HG03108 (cell line): ENCODE results near the gene DROSHA.
"Not testable (repeated sequence)": the region's sequence is repeated elsewhere in the genome, so short reads cannot be mapped to it uniquely, and the experiment has no call there.

ENCODE experiments used
- ATAC-seq: cut with Tn5 transposase; IDR thresholded peaks from one replicate; pipeline ENCODE4 v1.9.1; 2021; ENCODE audit warnings: moderate library complexity; ENCODE audit not compliant: unreplicated experiment

Gene DROSHA, protein sequence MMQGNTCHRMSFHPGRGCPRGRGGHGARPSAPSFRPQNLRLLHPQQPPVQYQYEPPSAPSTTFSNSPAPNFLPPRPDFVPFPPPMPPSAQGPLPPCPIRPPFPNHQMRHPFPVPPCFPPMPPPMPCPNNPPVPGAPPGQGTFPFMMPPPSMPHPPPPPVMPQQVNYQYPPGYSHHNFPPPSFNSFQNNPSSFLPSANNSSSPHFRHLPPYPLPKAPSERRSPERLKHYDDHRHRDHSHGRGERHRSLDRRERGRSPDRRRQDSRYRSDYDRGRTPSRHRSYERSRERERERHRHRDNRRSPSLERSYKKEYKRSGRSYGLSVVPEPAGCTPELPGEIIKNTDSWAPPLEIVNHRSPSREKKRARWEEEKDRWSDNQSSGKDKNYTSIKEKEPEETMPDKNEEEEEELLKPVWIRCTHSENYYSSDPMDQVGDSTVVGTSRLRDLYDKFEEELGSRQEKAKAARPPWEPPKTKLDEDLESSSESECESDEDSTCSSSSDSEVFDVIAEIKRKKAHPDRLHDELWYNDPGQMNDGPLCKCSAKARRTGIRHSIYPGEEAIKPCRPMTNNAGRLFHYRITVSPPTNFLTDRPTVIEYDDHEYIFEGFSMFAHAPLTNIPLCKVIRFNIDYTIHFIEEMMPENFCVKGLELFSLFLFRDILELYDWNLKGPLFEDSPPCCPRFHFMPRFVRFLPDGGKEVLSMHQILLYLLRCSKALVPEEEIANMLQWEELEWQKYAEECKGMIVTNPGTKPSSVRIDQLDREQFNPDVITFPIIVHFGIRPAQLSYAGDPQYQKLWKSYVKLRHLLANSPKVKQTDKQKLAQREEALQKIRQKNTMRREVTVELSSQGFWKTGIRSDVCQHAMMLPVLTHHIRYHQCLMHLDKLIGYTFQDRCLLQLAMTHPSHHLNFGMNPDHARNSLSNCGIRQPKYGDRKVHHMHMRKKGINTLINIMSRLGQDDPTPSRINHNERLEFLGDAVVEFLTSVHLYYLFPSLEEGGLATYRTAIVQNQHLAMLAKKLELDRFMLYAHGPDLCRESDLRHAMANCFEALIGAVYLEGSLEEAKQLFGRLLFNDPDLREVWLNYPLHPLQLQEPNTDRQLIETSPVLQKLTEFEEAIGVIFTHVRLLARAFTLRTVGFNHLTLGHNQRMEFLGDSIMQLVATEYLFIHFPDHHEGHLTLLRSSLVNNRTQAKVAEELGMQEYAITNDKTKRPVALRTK (N-terminal part only)

DNA sequence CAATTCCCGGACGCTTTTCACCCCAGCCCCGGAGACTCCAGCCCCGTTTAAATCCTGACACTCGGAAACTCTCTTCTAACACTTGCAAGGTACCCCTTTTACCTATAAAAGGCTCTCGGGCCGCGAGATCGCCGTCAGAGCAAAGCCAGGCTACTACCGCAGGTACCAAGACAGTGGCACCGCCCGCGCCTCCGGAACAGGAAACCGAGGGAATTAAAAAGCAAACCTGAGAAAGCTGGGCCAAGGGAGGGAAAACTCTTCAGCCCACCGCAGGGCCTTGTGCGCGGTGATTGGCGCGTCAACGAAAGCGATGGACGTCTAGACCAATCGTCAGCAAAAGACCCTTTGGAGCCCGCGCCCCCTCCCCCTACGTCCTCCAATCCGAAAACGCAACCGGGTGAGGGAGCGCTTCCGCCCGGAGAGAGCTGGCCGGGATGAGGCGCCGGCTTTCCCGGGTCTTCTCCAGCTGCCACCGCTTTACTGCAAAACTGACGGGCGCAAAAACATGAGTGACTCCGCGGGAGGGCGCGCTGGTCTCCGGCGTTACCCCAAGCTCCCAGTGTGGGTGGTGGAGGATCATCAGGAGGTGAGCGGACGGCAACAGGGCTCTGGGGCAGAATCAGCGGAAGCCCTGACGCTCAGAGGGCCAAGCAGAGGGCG, at the start of gene DROSHA, which contains the start of gene C5orf22:
Gene DROSHA (minus strand): TSS at position 206 of the 660 bp plus-strand sequence. CDS start 3,034 bp downstream, outside the sequence.
Gene C5orf22 (plus strand): TSS at position 414 of the 660 bp plus-strand sequence. CDS start 92 bp downstream, at position 506.
- ATAC-seq = peak; percentile 97

DNA sequence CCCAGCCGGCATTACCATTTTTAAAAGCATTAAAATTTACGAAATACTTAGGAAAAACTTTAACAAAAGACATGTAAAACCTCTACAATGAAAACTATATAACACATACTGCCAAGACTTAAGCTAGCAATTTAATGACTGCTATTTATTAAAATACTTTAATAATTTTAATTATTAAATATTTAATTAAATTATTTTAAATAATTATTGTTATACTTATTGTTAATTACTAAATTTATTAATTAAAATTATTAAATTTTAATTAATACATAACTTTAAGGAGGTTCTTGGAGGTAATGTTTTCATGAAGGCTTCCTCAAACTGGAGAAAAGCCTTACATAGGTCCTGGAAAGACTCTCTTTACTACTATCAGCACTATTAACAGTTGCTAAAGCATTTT, 47.7 kb upstream of the DROSHA start:
- ATAC-seq = no peak

DNA sequence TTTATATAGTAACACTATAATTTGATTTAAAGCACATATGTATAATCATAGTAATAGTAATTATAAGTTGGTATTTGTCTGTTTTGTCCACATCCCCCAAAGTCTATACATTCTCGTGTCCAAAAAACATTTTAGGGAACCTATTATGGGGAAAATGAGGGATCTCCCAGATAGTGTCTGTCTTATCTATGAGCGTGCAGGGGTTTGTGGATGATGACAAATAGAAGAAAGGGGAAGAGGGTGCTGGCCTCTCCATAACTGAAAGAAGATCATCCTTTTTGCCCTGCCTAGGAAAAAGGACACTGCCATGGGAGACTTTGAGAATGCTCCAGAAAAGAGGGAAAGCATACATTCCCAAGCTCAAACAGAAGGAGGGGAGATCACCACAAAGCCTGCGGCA, 45.5 kb upstream of the DROSHA start:
- no peak for ATAC-seq

DNA sequence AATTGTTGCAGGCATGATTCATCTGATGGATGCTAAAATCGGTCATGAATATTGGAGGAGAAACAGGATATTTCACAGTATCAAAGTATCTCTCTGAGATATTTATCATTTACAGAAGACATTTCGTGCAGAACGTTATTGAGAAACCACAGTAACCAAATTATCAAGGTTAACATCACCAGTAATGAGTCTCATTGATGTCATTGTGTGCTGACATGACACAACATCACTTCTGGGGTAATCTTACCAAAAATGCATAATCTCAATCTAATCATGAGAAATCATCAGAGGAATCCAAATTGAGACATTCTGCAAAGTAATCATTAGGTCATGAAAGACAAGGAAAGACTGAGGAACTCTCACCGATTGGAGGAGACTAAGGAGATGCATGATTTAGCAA, 42.9 kb upstream of the DROSHA start:
- ATAC-seq = no peak

DNA sequence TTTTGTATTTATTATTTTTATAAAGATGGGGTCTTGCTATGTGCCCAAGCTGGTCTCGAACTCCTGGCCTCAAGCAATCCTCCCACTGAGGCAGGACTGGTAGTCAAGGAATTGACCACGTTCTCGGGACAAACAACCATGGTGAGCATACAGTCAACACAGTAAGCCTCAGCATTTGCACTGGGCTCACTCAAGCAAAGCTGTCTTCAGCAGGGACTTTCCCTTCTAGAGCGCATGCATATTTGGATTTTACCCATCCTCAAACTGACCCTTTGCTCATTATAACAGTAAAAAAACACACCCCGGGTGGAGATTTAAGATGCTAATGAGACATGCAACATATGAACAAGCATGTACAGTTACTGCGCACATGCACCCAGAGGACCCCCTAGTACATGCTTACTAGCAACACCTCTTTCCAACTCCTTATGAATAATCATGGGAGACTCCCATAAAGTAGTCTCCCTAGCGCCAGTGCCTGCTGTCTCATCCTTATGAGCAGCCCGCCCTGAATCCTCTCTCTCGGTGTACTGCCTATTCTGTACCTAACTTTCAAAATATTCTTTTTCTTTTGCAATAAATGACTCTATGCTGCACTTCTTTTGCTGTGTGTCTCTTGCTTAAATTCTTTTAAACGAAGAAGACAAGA, 41.7 kb upstream of the DROSHA start:
- no peak for ATAC-seq

DNA sequence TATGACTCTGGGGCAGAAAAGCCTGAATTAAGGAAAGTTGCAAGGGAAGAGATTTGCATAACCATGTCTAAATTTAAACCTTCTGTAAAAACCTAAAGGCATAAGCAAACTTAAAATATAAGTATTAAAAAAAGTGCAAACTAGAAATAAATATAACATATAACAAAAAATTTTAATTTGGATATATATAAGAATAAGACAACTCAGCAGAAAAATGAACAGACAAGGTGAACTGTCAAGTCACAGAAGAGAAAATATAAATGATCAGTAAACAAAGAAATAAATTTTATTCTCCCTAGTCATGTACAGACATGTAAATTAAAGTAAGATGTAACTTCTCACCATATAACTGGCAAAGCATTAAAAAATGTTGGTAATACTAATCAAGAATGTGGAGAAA, 37.2 kb upstream of the DROSHA start:
- no peak for ATAC-seq

DNA sequence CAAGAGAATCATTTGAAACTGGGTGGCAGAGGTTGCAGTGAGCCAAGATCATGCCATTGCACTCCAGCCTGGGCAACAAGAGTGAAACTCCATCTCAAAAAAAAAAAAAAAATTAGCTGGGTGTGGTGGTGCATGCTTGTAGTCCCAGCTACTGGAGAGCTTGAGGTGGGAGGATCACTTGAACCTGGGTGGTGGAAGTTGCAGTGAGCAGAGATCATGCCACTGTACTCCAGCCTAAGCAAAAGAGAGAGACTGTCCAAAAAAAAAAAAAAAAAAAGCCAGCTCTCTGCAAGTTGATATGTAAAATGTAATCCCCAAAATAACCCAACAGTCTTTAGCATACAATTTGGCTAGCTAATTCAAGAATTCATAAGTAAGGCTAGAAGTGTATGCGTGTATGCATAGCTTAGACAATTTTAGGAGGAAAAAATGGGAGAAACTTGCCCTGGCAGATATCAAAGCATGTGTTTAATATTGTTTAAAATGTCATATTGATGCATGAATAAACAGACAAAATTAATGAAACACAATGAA, 36.5 kb upstream of the DROSHA start:
- no peak for ATAC-seq

DNA sequence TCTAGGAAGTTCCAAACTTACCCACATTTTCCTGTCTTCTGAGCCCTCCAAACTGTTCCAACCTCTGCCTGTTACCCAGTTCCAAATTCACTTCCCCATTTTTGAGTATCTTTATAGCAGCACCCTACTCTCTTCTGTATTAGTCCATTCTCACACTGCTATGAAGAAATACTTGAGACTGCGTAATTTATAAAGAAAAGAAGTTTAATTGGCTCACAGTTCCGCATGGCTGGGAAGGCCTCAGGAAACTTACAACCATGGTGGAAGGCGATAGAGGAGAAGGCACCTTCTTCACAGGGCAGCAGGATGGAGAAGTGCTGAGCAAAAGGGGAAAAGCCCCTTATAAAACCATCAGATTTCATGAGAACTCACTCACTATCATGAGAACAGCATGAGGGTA, 34.5 kb upstream of the DROSHA start:
- not testable (repeated sequence) for ATAC-seq

DNA sequence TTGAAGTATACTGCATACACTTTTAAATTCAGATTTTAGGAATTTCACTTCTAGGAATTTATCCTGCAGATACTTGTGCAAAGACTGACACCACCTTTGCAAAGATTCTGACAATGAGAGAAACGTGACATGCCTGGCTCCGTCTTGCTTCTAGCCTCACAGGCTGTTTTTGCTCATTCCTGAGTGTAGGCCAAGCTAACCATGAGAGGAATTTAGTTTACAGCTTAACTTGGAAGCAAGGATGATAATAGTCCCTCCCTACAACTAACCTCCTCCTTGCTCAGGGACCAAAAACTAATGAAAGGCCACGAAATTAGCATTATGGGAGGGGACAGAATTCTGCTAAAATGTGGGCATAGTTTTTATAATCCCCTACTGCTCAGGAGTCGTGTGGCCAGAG, 31.3 kb upstream of the DROSHA start:
- no peak for ATAC-seq

DNA sequence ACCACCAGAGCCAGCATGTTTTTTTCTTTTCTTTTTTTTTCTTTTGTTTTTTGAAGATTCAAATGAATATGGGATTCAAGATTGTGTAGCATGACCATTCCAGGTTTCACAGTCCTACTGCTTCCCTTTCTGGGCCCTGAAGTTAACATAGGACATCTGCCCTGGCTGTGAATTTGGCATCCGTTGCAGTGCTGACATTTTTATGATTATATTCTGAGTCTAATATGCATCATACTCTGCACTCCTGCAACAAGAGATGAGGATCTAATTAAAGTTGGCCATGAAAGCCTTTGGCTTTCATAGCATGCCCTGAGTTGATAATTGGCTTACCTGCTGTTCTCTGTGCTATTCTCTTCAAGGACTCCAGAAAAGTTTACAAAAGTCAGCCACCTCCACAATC, 30.1 kb upstream of the DROSHA start:
- no peak for ATAC-seq

DNA sequence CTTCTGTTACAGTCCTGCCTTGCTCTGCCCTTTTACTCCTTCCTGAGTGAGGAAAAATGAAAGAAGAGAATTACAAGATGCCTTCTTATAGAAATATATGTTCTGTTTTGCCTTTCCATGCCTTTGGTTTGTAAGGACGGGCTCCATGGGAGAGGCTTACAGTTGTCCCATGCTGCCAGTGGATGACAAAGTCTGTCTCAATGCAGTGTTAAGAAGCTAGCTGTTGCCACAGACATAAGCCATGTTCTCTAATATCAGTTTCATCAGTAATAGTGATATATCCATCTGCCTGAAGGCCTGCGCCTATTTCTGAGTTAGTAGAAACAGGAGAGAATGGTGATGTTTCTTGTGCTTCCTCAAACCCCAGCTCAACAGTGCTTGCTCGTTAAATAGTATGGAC, 28.0 kb upstream of the DROSHA start:
- ATAC-seq = no peak

DNA sequence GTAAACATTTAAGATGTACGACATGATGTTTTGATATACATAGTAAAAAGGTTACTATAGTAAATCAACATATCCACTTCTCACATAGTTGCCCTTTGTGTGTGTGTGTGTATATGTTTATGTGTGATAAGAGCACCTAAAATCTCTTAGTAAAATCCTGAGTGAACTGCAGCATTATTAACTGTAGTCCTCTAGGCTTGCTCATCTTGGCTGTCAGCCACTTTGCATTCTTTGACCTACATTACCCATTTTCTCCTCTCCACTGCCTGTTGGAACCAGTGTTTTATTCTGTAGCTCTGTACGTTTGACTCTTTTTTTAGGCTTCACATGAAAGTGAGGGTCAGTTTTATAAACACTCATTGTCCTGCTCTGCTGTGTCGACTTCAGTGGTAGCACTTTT, 24.6 kb upstream of the DROSHA start:
- ATAC-seq = no peak

DNA sequence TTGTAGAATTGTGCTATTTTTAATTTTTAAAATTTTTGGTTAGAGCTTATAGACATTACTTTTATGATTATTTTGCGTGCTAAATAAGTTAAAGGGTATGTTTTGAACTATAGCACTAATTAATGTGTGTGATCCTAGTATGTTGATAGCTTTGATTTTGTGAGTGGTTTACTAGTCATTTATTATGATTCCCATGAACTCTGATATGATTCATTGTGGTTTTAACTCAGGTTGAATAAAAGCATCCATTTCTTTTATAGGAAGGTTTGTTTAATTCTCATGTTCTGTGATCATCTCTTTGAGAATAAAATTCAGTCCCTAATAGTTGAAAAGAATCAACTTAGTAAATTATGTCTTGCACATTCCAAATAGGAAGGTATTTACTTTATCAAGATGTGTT, 22.7 kb upstream of the DROSHA start:
- no peak for ATAC-seq

DNA sequence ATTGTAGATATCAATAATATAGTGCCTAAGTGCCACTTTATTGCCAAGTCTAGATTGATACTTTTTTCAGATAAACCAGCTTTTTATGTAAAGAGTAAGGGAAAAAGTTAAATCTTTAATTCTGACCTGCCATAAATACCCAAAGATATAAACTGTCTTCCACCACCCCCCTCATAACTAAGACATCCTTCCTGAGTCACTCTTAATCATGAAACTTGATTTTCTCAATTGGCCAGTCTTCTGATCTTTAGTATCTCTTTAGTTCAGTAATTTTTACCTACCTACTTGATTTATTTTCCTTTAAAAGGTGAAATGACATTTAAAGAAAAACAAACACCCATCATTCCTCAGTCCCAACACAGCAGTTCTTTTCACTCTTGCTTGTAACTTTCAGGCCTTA, 22.0 kb upstream of the DROSHA start:
- ATAC-seq = no peak

DNA sequence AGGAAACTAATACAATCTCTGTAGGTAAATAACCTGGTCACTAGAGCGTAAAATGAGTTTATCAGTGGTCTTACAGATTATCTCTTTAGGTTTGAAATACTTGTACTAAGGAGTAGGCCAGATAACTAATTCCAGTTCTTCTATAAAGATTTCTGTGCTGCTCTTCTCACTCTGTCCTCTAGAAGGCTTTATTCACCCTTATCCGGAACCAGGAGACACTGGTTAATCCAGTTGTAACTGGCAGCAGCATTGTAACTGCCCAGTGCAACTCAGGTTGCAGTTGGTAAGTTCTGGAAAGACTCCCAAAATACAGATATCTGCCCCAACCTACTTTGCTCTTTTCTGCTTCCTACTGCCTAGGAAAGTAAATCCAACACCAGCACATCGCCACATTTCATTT, 20.0 kb upstream of the DROSHA start:
- no peak for ATAC-seq

DNA sequence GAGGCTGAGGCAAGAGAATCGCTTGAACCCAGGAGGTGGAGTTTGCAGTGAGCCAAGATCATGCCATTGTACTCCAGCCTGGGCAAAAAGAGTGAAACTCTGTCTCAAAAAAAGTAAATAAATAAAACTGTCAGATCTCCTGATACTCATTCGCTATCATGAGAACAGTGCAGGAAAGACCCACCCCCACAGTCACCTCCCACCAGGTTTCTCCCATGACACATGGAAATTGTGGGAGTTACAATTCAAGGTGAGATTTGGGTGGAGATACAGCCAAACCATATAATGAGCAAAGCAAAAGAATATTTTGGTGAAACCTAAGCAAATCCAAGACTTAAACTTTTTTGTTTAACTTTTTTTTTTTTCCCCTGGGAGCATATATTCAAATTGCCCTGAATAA, 17.2 kb upstream of the DROSHA start:
- ATAC-seq = not testable (repeated sequence)

DNA sequence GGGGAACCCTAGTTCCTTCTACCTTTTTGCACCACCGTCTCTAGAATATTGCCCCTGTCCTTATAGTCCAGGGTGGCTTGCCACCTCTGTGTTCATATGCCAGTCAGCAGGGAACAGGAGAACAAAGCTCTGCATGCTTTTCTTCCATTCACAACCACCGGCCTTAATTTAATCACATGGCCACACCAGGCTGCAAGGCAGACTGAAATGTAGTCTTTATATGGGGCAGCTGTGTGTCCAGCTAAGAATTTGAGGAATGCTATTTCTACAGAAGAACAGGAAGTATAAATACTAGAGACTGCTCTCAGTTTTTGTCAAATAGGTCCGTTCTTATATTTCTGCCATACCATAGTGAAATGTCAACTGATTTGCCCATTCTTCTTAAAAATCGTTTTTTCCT, 6.0 kb upstream of the DROSHA start:
- ATAC-seq = no peak

DNA sequence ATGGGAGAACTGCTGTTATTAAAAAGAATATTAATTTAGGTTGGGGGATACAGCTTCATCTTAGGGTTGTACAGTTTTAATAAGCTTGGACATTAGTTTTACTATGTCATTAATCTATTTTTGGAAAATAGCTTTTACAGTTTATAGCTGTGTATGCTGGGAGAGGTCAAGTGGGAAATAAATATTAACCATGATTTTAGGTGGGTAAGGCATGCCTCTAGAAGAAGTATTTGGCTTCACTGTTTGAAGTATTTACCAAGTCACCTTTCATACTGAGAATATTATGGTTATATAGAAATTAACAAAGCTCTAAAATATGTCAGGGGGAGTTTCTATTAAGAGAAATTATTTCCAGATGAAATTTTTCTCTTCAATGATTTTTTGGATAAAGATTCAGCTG, 5.5 kb upstream of the DROSHA start:
- no peak for ATAC-seq

DNA sequence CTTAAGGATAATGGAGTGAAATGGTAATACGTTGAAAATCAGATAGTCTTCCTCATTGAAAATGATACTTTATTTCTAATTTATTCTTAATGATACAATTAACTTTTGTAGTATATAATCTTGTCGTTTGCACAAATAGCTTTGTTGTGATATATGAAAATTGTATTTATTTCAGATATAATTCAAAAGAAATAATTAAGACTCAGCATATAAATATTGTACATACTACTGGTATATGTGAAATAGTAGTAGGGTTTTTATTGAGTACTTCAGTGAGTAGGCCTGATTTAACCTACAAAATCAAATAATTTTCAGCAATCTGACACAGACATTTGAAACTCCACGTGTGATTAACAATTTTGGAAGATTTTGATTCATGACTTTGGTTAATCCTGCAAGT, 5.0 kb upstream of the DROSHA start:
- no peak for ATAC-seq

DNA sequence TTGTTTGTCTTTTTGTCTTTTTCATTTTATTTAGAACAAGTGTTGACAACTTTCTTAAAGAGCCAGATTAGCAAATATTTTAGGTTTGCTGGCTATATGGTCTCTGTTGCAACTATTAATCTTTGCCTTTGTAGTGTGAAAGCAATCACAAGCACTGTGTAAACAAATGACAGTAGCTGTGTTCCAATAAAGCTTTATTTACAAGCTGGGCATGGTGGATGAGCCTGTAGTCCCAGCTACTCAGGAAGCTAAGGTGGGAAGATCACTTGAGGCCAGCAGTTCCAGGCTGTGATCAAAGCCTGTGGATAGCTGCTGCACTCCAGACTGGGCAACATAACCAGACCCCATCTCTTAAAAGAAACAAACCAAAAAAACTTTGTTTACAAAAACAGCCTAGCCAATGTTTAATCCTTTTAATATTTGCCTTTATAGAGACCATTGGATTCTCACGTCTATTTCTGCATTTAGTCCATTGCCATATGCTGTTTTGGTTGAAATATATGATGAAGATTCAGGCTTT, 2.7 kb upstream of the DROSHA start:
- no peak for ATAC-seq
